T-cell (primary cell): ENCODE data around the gene BRPF1. TPM values are rescaled to one million over a fixed set of nuclear protein-coding genes. Genes with fewer than 3 reads are reported as not detected.

Experiments
- ATAC-seq, 4 experiments: fragments of 200-7000 bp in 3 of 4; fragments of 150-1000 bp in 1 of 4; cut with Tn5 transposase; replicated peaks in 1 of 4; 1 replicate in 3 of 4; 2 replicates in 1 of 4; pipeline ENCODE4 v1.10.0; 2021; ENCODE audit warnings: moderate library complexity in 3 of 4, mild to moderate bottlenecking in 2 of 4, moderate number of reproducible peaks in 1 of 4
- CTCF ChIA-PET, 2 donors: fragments of 300-600 bp; sonication (Branson Sonifier 250); formaldehyde crosslinking; loops; one replicate each; lab custom pipeline; 2022; ENCODE audit warnings: antibody characterized with exemption in 2 of 2; lab: Charles Lee
- POLR2A ChIA-PET, 2 donors: fragments of 300-600 bp; sonication (Branson Sonifier 250); formaldehyde crosslinking; loops; one replicate each; lab custom pipeline; 2022; ENCODE audit warnings: antibody characterized with exemption in 2 of 2; lab: Charles Lee
- DNase-seq, 35 experiments: peaks; one replicate each; pipeline versions ENCODE4 v3.0.0 to v3.0.0-alpha.2; 2013 to 2023
- H3K27ac ChIP-seq: one replicate; pipeline ENCODE4 v1.5.1; 2013; ENCODE audit warnings: low read length
- H3K27me3 ChIP-seq, 2 experiments: replicated peaks in 1 of 2; 1 replicate in 1 of 2; 2 replicates in 1 of 2; pipeline versions ENCODE4 v1.6.1 to v1.7.0; 2013; ENCODE audit warnings: low read length in 1 of 2, mixed read lengths in 1 of 2; ENCODE audit not compliant: control insufficient read depth in 2 of 2, insufficient read depth in 2 of 2; ENCODE audit errors: extremely low read depth in 1 of 2
- H3K36me3 ChIP-seq, 2 donors: 1 replicate in 1 of 2; 2 replicates in 1 of 2; pipeline versions ENCODE4 v1.6.1 to v1.7.0; 2013; ENCODE audit warnings: low read length in 1 of 2; ENCODE audit not compliant: control insufficient read depth in 2 of 2, insufficient read depth in 1 of 2; ENCODE audit errors: extremely low read depth in 1 of 2
- H3K4me1 ChIP-seq, 2 experiments: 1 replicate in 1 of 2; 2 replicates in 1 of 2; pipeline versions ENCODE4 v1.6.1 to v1.7.0; 2013; ENCODE audit warnings: low read length in 2 of 2, mixed read lengths in 1 of 2; ENCODE audit not compliant: insufficient read depth in 2 of 2, control insufficient read depth in 1 of 2; ENCODE audit errors: extremely low read depth in 1 of 2
- H3K4me3 ChIP-seq, 2 donors: 1 replicate in 1 of 2; 2 replicates in 1 of 2; pipeline versions ENCODE4 v1.5.1 to v1.7.0; 2013; ENCODE audit warnings: mild to moderate bottlenecking in 2 of 2, low read length in 1 of 2, moderate library complexity in 1 of 2; ENCODE audit not compliant: control insufficient read depth in 1 of 2; ENCODE audit errors: extremely low read depth in 1 of 2
- H3K9me3 ChIP-seq: 2 replicates; pipeline ENCODE4 v1.7.0; 2013
- H3K27ac Mint-ChIP-seq, 2 donors: one replicate each; pipeline ENCODE4 v1.8.0; 2020 to 2021; ENCODE audit warnings: mild to moderate bottlenecking in 2 of 2, mixed read lengths in 2 of 2
- H3K27me3 Mint-ChIP-seq, 2 donors: one replicate each; pipeline ENCODE4 v1.8.0; 2021 to 2022; ENCODE audit warnings: mixed read lengths in 2 of 2
- H3K36me3 Mint-ChIP-seq: one replicate; pipeline ENCODE4 v1.8.0; 2021; ENCODE audit warnings: mixed read lengths
- H3K4me1 Mint-ChIP-seq, 3 donors: one replicate each; pipeline ENCODE4 v1.8.0; 2020 to 2022; ENCODE audit warnings: mixed read lengths in 3 of 3, mild to moderate bottlenecking in 1 of 3
- H3K4me3 Mint-ChIP-seq, 3 donors: one replicate each; pipeline ENCODE4 v1.8.0; 2020 to 2022; ENCODE audit warnings: mild to moderate bottlenecking in 3 of 3, mixed read lengths in 3 of 3, moderate library complexity in 3 of 3
- H3K9me3 Mint-ChIP-seq, 3 donors: one replicate each; pipeline ENCODE4 v1.8.0; 2020 to 2022; ENCODE audit warnings: mixed read lengths in 3 of 3
- WGBS: methylation state at CpG from one replicate; pipeline ENCODE4 v1.1.5; 2013; ENCODE audit warnings: missing lambda C conversion rate; ENCODE audit not compliant: insufficient coverage; 5-methylcytosine and 5-hydroxymethylcytosine counted together
- total RNA-seq, 35 experiments: library from RNA in 6 of 35; stranded (reverse) in 6 of 35; fragments of 120-200 nt in 1 of 35; gene quantifications; one replicate each; pipeline versions ENCODE4 v1.2.1 to v1.2.4 and lab custom pipeline; 2013 to 2026

The BRPF1 gene
- total RNA-seq, 5 donors from 2014 or later (not counting 1 experiment from before 2014, with no cell fraction given), result 28.6 to 46.3 (median 39.0) TPM

DNA sequence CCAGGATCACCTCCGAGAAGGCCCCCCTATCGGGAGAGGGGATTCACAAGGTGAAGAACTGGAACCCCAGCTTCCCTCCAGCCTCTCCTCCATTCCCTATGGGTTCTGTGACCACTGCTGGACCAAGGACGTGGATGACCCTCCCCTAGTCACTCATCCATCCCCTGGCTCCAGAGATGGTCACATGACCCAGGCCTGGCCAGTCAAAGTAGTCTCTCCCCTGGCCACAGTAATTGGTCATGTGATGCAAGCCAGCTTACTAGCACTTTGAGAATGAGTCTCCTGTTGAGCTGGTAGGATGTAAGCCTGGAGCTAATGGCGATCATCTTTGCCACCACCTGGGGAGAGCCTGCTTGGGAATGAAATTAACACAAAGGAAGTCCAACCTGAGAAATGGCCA lies 34.3 kb downstream of the BRPF1 start:
- Mint-ChIP-seq H3K4me3 (no peak overlapping the region), H3K27me3 (no peaks in the 10 kb centered on the region), H3K4me1 (peaks cover 15 to 37% (median 28%) of the 10 kb centered on the region in 3 donors), H3K27ac (no peak overlapping the region), H3K9me3 (no peaks in the 10 kb centered on the region), H3K36me3 (peaks cover 4% of the 10 kb centered on the region)
- H3K9me3 ChIP-seq, result no peaks in the 10 kb centered on the region
- DNase-seq, result no peak
- ChIA-PET POLR2A (no interaction called here), CTCF (no interaction called here)
- peaks cover 0 to 9% of the 10 kb centered on the region in 2 experiments for H3K27me3 ChIP-seq
- H3K36me3 ChIP-seq, result no peaks in the 10 kb centered on the region
- no peak overlapping the region for H3K27ac ChIP-seq
- 87% methylated on average over 4 of the region's 4 CpGs for WGBS
- H3K4me1 ChIP-seq, result peaks cover 2 to 19% of the 10 kb centered on the region in 2 experiments
- no peak for ATAC-seq
- H3K4me3 ChIP-seq, result no peak overlapping the region

DNA sequence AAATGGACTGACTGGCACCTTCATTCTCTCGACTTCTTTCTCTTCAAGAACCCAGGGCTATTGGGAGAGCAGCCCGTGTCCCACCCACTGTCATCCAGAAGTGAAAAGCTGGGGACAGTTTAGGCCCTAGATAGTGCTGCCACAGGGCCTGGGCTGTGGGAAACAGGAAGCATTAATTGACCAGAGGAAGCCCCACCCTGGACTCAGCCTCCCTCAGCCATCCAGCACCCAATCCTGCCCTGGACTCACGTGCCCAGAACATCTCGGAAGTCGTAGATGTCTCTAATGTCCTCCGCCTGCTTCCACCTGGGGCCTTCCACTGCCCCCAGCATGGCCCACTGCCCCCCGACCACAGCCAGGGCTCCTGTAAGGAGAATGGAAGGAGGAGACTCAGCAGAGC lies 35.9 kb downstream of the BRPF1 start:
- Histone ChIP-seq H3K4me1 (peaks cover 2 to 19% of the 10 kb centered on the region in 2 experiments), H3K27me3 (peaks cover 0 to 9% of the 10 kb centered on the region in 2 experiments), H3K36me3 (no peaks in the 10 kb centered on the region), H3K4me3 (no peak overlapping the region), H3K9me3 (no peaks in the 10 kb centered on the region), H3K27ac (no peak overlapping the region)
- H3K9me3 Mint-ChIP-seq, result no peaks in the 10 kb centered on the region
- DNase-seq (no peak), ATAC-seq (no peak)
- H3K4me1 Mint-ChIP-seq, result peaks cover 13 to 36% (median 29%) of the 10 kb centered on the region in 3 donors
- no peaks in the 10 kb centered on the region for H3K27me3 Mint-ChIP-seq
- no CpG with 5 or more reads among the region's 7 CpGs for WGBS
- POLR2A ChIA-PET, result interaction anchor here in 1 of 2 donors (0.6 kb wide), 1 partner anchor 71 kb away, joined by 3 read pairs; no protein-coding TSS in a partner anchor
- CTCF ChIA-PET, result no interaction called here
- H3K36me3 Mint-ChIP-seq, result no peaks in the 10 kb centered on the region
- H3K4me3 Mint-ChIP-seq, result no peak overlapping the region
- no peak overlapping the region for H3K27ac Mint-ChIP-seq

- Mint-ChIP-seq H3K9me3 (no peaks in the 10 kb centered on the region), H3K36me3 (no peaks in the 10 kb centered on the region), H3K4me1 (peaks cover 13 to 36% (median 29%) of the 10 kb centered on the region in 3 donors), H3K27ac (peak overlapping the region in 1 of 2 donors; percentile 48), H3K27me3 (no peaks in the 10 kb centered on the region), H3K4me3 (peak overlapping the region in 1 of 3 donors; percentile 54)
- no peaks in the 10 kb centered on the region for H3K9me3 ChIP-seq
- H3K27me3 ChIP-seq, result peaks cover 0 to 9% of the 10 kb centered on the region in 2 experiments
- ChIA-PET CTCF (no interaction called here), POLR2A (no interaction called here)
- no peak overlapping the region for H3K4me3 ChIP-seq
- no peak for DNase-seq
- no peak for ATAC-seq
- 87% methylated on average over 3 of the region's 6 CpGs for WGBS
- H3K36me3 ChIP-seq, result no peaks in the 10 kb centered on the region
- no peak overlapping the region for H3K27ac ChIP-seq
- peaks cover 2 to 19% of the 10 kb centered on the region in 2 experiments for H3K4me1 ChIP-seq
Measured at GRCh38 chr3:9768141-9768775, 36.7 kb downstream of the BRPF1 start.

DNA sequence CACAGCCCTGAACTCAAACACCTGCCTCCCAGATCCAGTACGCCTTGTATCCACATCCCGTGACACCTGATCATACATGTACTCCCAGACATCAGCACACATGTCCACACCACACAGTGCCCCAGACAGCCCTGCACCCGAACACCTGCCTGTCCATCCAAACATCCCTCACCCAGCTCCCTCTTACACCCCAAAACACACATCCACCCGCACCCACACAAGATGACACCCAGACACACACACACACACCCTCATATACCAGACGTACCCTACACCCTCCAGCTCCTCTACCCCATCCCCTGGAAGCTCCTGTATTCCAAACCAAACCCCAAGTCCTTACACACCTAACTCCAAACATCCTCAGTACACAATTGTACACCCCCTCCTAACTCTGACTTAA lies 37.5 kb downstream of the BRPF1 start:
- H3K4me3 Mint-ChIP-seq, result peak overlapping the region; percentile 43 to 65 (median 54)
- Histone ChIP-seq H3K27me3 (peaks cover 0 to 9% of the 10 kb centered on the region in 2 experiments), H3K4me3 (peak overlapping the region in 1 of 2 donors; percentile 19), H3K36me3 (no peaks in the 10 kb centered on the region), H3K4me1 (peaks cover 2 to 19% of the 10 kb centered on the region in 2 experiments), H3K27ac (no peak overlapping the region), H3K9me3 (no peaks in the 10 kb centered on the region)
- ChIA-PET POLR2A (interaction anchor here in 1 of 2 donors (0.5 to 0.6 kb wide), 2 partner anchors 12 to 406 kb away, joined by 4 to 7 read pairs; no protein-coding TSS in a partner anchor), CTCF (no interaction called here)
- DNase-seq (no peak), ATAC-seq (no peak)
- no peaks in the 10 kb centered on the region for H3K36me3 Mint-ChIP-seq
- H3K9me3 Mint-ChIP-seq, result no peaks in the 10 kb centered on the region
- no peaks in the 10 kb centered on the region for H3K27me3 Mint-ChIP-seq
- 97% methylated on average over 5 of the region's 5 CpGs for WGBS
- H3K4me1 Mint-ChIP-seq, result peaks cover 13 to 36% (median 29%) of the 10 kb centered on the region in 3 donors
- H3K27ac Mint-ChIP-seq, result peak overlapping the region in 1 of 2 donors; percentile 3

GRCh38 chr3:9769426-9770275 lies 38.1 kb downstream of the BRPF1 start, which contains the start of gene CAMK1:
CAMK1 (minus strand) TSS chr3:9769947; CDS start chr3:9767749, 2,198 bp downstream.
- no peaks in the 10 kb centered on the region for H3K36me3 Mint-ChIP-seq
- Histone ChIP-seq H3K27ac (no peak within 1 kb of the TSS), H3K4me3 (peak within 1 kb of the TSS; percentile 50 to 74), H3K4me1 (peaks cover 2 to 19% of the 10 kb centered on the region in 2 experiments), H3K27me3 (peaks cover 0 to 9% of the 10 kb centered on the region in 2 experiments), H3K36me3 (no peaks in the 10 kb centered on the region), H3K9me3 (no peaks in the 10 kb centered on the region)
- ATAC-seq, result peak; percentile 92 to 99 (median 94)
- peaks cover 13 to 36% (median 29%) of the 10 kb centered on the region in 3 donors for H3K4me1 Mint-ChIP-seq
- DNase-seq, result peak in 33 of 35 experiments; percentile 23 to 62 (median 38)
- peak within 1 kb of the TSS; percentile 53 to 68 (median 54) for H3K4me3 Mint-ChIP-seq
- no peaks in the 10 kb centered on the region for H3K27me3 Mint-ChIP-seq
- ChIA-PET POLR2A (interaction anchor here in 1 of 2 donors (0.5 to 0.8 kb wide), 2 partner anchors 12 to 17 kb away, joined by 3 to 4 read pairs; no protein-coding TSS in a partner anchor), CTCF (no interaction called here)
- H3K9me3 Mint-ChIP-seq, result no peaks in the 10 kb centered on the region
- 9% methylated on average over 46 of the region's 49 CpGs for WGBS
- peak within 1 kb of the TSS in 1 of 2 donors; percentile 16 for H3K27ac Mint-ChIP-seq

DNA sequence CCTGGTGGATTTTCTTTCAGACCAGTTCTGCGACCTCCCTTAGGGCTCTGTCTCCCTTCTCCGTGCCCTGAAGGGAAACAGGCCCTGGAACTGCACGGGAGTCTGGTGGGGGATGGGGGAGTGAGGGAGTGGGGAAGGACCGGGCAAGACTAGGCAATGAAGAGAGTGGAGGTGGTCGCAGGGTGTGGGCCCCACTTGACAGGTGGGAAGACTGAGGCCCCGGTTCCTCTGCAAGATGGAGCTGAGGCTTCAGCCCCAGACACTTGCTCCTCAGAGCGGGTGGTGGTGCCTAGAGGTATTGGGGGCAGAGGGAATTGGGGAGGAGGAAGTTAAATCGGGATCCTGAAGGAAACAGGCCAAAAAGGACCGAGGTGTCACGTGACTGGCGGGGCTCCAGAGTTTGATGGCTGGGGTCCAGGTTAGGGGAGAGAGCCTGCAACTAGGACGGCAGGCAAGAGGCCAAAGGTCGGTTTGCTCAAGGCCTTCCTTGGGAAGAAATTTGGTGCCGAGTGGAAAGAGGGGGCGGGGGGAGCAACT lies 38.8 kb downstream of the BRPF1 start:
- peak overlapping the region; percentile 53 to 68 (median 54) for H3K4me3 Mint-ChIP-seq
- ChIA-PET CTCF (no interaction called here), POLR2A (interaction anchor here (0.6 to 0.8 kb wide), 2 partner anchors 18 to 23 kb away, joined by 3 to 4 read pairs; no protein-coding TSS in a partner anchor)
- ATAC-seq (no peak), DNase-seq (no peak)
- H3K4me1 Mint-ChIP-seq, result peaks cover 13 to 36% (median 29%) of the 10 kb centered on the region in 3 donors
- Histone ChIP-seq H3K27me3 (peaks cover 0 to 9% of the 10 kb centered on the region in 2 experiments), H3K9me3 (no peaks in the 10 kb centered on the region), H3K4me1 (peaks cover 2 to 19% of the 10 kb centered on the region in 2 experiments), H3K4me3 (peak overlapping the region; percentile 50 to 74), H3K36me3 (no peaks in the 10 kb centered on the region), H3K27ac (no peak overlapping the region)
- peak overlapping the region in 1 of 2 donors; percentile 16 for H3K27ac Mint-ChIP-seq
- H3K36me3 Mint-ChIP-seq, result no peaks in the 10 kb centered on the region
- H3K9me3 Mint-ChIP-seq, result no peaks in the 10 kb centered on the region
- WGBS, result 69% methylated on average over 9 of the region's 15 CpGs
- no peaks in the 10 kb centered on the region for H3K27me3 Mint-ChIP-seq
